K562 (cell line): ENCODE results near the gene PRDM11. TPM values are rescaled to one million over a fixed set of nuclear protein-coding genes. Genes with fewer than 3 reads are reported as not detected.

ENCODE experiments used
- COPS2 ChIP-seq: fragments of 450-650 bp; conservative IDR thresholded peaks from 2 replicates; pipeline ENCODE4 v1.6.1; 2016; ENCODE audit warnings: mild to moderate bottlenecking, moderate library complexity
- FOXM1 ChIP-seq, 2 experiments: fragments of 450-650 bp in 1 of 2; sonication (generic) in 1 of 2; formaldehyde crosslinking in 1 of 2; IDR thresholded peaks; 2 replicates each; pipeline versions ENCODE4 v1.6.1 to v1.9.0; 2017 to 2022; ENCODE audit warnings: low read depth in 2 of 2, mild to moderate bottlenecking in 2 of 2, missing genetic modification reagents in 1 of 2, moderate library complexity in 1 of 2
- HIVEP1 ChIP-seq: fragments of 250-450 bp; sonication (Bioruptor Pico); IDR thresholded peaks from 2 replicates; pipeline ENCODE4 v1.4.0; 2020; ENCODE audit warnings: mild to moderate bottlenecking
- RBM17 ChIP-seq: fragments of 200-400 bp; formaldehyde crosslinking; IDR thresholded peaks from 2 replicates; pipeline ENCODE4 v1.6.1; 2017; ENCODE audit warnings: low read depth, mild to moderate bottlenecking, low read length, borderline replicate concordance
- XRCC3 ChIP-seq: fragments of 450-650 bp; IDR thresholded peaks from 2 replicates; pipeline ENCODE4 v1.6.1; 2017; ENCODE audit warnings: mild to moderate bottlenecking, moderate library complexity
- ZNF431 ChIP-seq: sonication (generic); formaldehyde crosslinking; IDR thresholded peaks from 2 replicates; pipeline ENCODE4 v1.8.0; 2022; ENCODE audit warnings: mild to moderate bottlenecking, missing genetic modification reagents
- polyA plus RNA-seq, 8 experiments: library from polyadenylated mRNA; depleted of rRNA in 4 of 8; stranded (reverse) in 5 of 8; unstranded in 3 of 8; fragments of >200 nt; fragmentation: Nextera tagmentation in 2 of 8; fragmentation: Illumina TruSeq in 1 of 8; extraction: Ambion mirVana in 2 of 8; extraction: Trizol in 1 of 8; gene quantifications; 2 replicates each; pipeline versions ENCODE4 v1.2.1 to v1.2.3, GENCODE V29; 2011 to 2014; ENCODE audit warnings: inconsistent platforms in 1 of 8, missing spikeins in 1 of 8
- total RNA-seq, 7 experiments: library from RNA; depleted of rRNA in 6 of 7; stranded (reverse); fragments of >200 nt in 6 of 7; fragmentation: Illumina TruSeq in 2 of 7; extraction: Trizol in 2 of 7; gene quantifications; 2 replicates each; pipeline versions ENCODE4 v1.2.1 to v1.2.3, GENCODE V29; 2011 to 2021; ENCODE audit warnings: low replicate concordance in 1 of 7
- TF ChIP-seq, protein P1 (sequence below): fragments of 250-450 bp; sonication (Bioruptor Pico); IDR thresholded peaks from 2 replicates; pipeline ENCODE4 v1.4.0; 2020
- TF ChIP-seq, protein P2 (sequence below): sonication (generic); formaldehyde crosslinking; IDR thresholded peaks from 2 replicates; pipeline ENCODE4 v1.8.1; 2023; ENCODE audit warnings: mild to moderate bottlenecking, missing genetic modification reagents

PRDM11 gene
- total and polyA plus RNA-seq, 9 of the 15 experiments (the other 6 are each of a cell fraction or from before 2014, with no cell fraction given) = 0.01 to 1.1 (median 0.29) TPM

DNA sequence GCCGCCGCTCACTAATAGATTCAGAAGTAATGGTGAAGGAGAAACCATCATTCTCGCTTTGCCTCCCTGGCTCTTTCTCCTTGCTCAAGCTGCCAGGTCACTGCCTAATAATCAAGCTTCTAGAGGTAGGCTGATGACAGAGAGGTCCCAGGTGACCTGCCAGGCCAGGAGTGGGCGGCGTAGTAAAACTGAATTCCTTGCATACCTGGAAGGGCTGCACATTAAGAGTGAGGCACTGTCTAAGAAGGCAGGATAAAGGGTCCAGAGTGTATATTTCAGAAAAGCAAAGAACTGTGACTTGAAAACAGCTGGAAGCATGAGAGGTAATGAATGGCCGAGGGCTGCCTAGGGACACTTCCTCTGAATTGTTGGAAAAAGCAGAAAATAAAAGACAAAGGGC lies 135.6 kb downstream of the PRDM11 start (continued):
- TF ChIP-seq, protein P1, sequence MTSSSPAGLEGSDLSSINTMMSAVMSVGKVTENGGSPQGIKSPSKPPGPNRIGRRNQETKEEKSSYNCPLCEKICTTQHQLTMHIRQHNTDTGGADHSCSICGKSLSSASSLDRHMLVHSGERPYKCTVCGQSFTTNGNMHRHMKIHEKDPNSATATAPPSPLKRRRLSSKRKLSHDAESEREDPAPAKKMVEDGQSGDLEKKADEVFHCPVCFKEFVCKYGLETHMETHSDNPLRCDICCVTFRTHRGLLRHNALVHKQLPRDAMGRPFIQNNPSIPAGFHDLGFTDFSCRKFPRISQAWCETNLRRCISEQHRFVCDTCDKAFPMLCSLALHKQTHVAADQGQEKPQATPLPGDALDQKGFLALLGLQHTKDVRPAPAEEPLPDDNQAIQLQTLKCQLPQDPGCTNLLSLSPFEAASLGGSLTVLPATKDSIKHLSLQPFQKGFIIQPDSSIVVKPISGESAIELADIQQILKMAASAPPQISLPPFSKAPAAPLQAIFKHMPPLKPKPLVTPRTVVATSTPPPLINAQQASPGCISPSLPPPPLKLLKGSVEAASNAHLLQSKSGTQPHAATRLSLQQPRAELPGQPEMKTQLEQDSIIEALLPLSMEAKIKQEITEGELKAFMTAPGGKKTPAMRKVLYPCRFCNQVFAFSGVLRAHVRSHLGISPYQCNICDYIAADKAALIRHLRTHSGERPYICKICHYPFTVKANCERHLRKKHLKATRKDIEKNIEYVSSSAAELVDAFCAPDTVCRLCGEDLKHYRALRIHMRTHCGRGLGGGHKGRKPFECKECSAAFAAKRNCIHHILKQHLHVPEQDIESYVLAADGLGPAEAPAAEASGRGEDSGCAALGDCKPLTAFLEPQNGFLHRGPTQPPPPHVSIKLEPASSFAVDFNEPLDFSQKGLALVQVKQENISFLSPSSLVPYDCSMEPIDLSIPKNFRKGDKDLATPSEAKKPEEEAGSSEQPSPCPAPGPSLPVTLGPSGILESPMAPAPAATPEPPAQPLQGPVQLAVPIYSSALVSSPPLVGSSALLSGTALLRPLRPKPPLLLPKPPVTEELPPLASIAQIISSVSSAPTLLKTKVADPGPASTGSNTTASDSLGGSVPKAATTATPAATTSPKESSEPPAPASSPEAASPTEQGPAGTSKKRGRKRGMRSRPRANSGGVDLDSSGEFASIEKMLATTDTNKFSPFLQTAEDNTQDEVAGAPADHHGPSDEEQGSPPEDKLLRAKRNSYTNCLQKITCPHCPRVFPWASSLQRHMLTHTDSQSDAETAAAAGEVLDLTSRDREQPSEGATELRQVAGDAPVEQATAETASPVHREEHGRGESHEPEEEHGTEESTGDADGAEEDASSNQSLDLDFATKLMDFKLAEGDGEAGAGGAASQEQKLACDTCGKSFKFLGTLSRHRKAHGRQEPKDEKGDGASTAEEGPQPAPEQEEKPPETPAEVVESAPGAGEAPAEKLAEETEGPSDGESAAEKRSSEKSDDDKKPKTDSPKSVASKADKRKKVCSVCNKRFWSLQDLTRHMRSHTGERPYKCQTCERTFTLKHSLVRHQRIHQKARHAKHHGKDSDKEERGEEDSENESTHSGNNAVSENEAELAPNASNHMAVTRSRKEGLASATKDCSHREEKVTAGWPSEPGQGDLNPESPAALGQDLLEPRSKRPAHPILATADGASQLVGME (CRISPR knock-in tag) = no peak
- no peak for TF ChIP-seq FOXM1 (IDR thresholded peaks at IDR 0.05; ENCODE audit: low read depth)
- TF ChIP-seq FOXM1 (CRISPR knock-in tag; IDR thresholded peaks at IDR 0.05; ENCODE audit: low read depth) = no peak
- no peak for TF ChIP-seq COPS2
- TF ChIP-seq ZNF431 (CRISPR knock-in tag) = no peak
- no peak for TF ChIP-seq HIVEP1 (CRISPR knock-in tag)
- no peak for TF ChIP-seq RBM17
- TF ChIP-seq, protein P2, sequence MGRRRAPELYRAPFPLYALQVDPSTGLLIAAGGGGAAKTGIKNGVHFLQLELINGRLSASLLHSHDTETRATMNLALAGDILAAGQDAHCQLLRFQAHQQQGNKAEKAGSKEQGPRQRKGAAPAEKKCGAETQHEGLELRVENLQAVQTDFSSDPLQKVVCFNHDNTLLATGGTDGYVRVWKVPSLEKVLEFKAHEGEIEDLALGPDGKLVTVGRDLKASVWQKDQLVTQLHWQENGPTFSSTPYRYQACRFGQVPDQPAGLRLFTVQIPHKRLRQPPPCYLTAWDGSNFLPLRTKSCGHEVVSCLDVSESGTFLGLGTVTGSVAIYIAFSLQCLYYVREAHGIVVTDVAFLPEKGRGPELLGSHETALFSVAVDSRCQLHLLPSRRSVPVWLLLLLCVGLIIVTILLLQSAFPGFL (CRISPR knock-in tag) = no peak
- no peak for TF ChIP-seq XRCC3

Other genes with a start within 250 kb of the PRDM11 start
- 0.82 and 1.2 TPM in 2 replicates for gene TP53I11, start 195.8 kb upstream of the PRDM11 start, total RNA-seq (2014; rRNA removed)
- 0.25 and 0.32 TPM in 2 replicates for gene TP53I11, start 195.8 kb upstream of the PRDM11 start, total RNA-seq (2014; rRNA removed; fragmentation: Illumina TruSeq; extraction: Trizol)
- 0.14 and 0.45 TPM in 2 replicates for gene TP53I11, start 195.8 kb upstream of the PRDM11 start, total RNA-seq (2015; rRNA removed; fragmentation: Illumina TruSeq; extraction: Trizol)
- gene TP53I11, start 195.8 kb upstream of the PRDM11 start, total RNA-seq (2021) = 1.4 TPM in 2 replicates
- 2.5 and 3.0 TPM in 2 replicates for gene TP53I11, start 195.8 kb upstream of the PRDM11 start, polyA plus RNA-seq (2011; rRNA removed)
- gene TP53I11, start 195.8 kb upstream of the PRDM11 start, polyA plus RNA-seq (2014; fragmentation: Illumina TruSeq; extraction: Trizol) = 0.70 and 1.3 TPM in 2 replicates
- not detected for gene TP53I11, start 195.8 kb upstream of the PRDM11 start, polyA plus RNA-seq (2014; fragmentation: Nextera tagmentation; extraction: Ambion mirVana)
- gene TP53I11, start 195.8 kb upstream of the PRDM11 start, polyA plus RNA-seq (2014; rRNA removed) = 0.70 and 2.5 TPM in 2 replicates
- under 0.01 and 0.08 TPM in 2 replicates for gene SYT13, start 139.7 kb downstream of the PRDM11 start, total RNA-seq (2014; rRNA removed)
- gene SYT13, start 139.7 kb downstream of the PRDM11 start, total RNA-seq (2014; rRNA removed; fragmentation: Illumina TruSeq; extraction: Trizol) = 0.03 and 0.07 TPM in 2 replicates
- 0.04 TPM in 2 replicates for gene SYT13, start 139.7 kb downstream of the PRDM11 start, total RNA-seq (2015; rRNA removed; fragmentation: Illumina TruSeq; extraction: Trizol)
- 0.09 and 0.11 TPM in 2 replicates for gene SYT13, start 139.7 kb downstream of the PRDM11 start, total RNA-seq (2021)
- gene SYT13, start 139.7 kb downstream of the PRDM11 start, polyA plus RNA-seq (2011; rRNA removed) = not detected in 2 replicates
- 0.07 and 0.12 TPM in 2 replicates for gene SYT13, start 139.7 kb downstream of the PRDM11 start, polyA plus RNA-seq (2014; fragmentation: Illumina TruSeq; extraction: Trizol)
- gene SYT13, start 139.7 kb downstream of the PRDM11 start, polyA plus RNA-seq (2014; fragmentation: Nextera tagmentation; extraction: Ambion mirVana) = under 1 TPM in 1 of 2 experiments, not detected in 1; 0.08 TPM
- gene SYT13, start 139.7 kb downstream of the PRDM11 start, polyA plus RNA-seq (2014; rRNA removed) = 0.03 and 0.13 TPM in 2 replicates